Measurements from ENCODE around the gene PLXNB1.
A peak's percentile ranks its signal among the peaks of the same experiment; 100 is the strongest.

Gene PLXNB1

GRCh38 chr3:48466386-48467109 is 36.7 kb upstream of the PLXNB1 start:
- TF ChIP-seq CTCF (IDR thresholded peaks at IDR 0.05), result no peak

- no peak; the same call in 1 of the 2 replicates for TF ChIP-seq CTCF (IDR thresholded peaks at IDR 0.05)
Measured at GRCh38 chr3:48465531-48466378, 35.9 kb upstream of the PLXNB1 start.

GRCh38 chr3:48465237-48465530 is 35.3 kb upstream of the PLXNB1 start:
- TF ChIP-seq CTCF (IDR thresholded peaks at IDR 0.05), result peak; percentile 86; the same call in 1 of the 2 replicates

- TF ChIP-seq CTCF (IDR thresholded peaks at IDR 0.05), result no peak
Measured at GRCh38 chr3:48464713-48465221, 34.9 kb upstream of the PLXNB1 start.

- no peak for TF ChIP-seq CTCF (IDR thresholded peaks at IDR 0.05)
Measured at GRCh38 chr3:48463703-48464102, 33.8 kb upstream of the PLXNB1 start.

- no peak for TF ChIP-seq CTCF (IDR thresholded peaks at IDR 0.05)
Measured at GRCh38 chr3:48460517-48460902, 30.6 kb upstream of the PLXNB1 start.

- no peak for TF ChIP-seq CTCF (IDR thresholded peaks at IDR 0.05)
Measured at GRCh38 chr3:48459773-48460516, 30.1 kb upstream of the PLXNB1 start.
